Pons (tissue), 1 donor: ENCODE results near the gene CDKAL1.
A peak's percentile ranks its signal among the peaks of the same experiment; 100 is the strongest.

Experiments
- DNase-seq: peaks from one replicate; pipeline ENCODE4 v3.0.0-alpha.2; 2016; ENCODE audit warnings: low spot score

Gene CDKAL1

GRCh38 chr6:20838113-20838512 lies 303.9 kb downstream of the CDKAL1 start:
- DNase-seq: no peak

- DNase-seq: no peak
Observed at GRCh38 chr6:20839630-20840029, 305.4 kb downstream of the CDKAL1 start.

GRCh38 chr6:20840675-20841074 lies 306.4 kb downstream of the CDKAL1 start:
- no peak for DNase-seq

- DNase-seq: peak; percentile 91
Observed at GRCh38 chr6:20841806-20842205, 307.5 kb downstream of the CDKAL1 start.

- no peak for DNase-seq
Observed at GRCh38 chr6:20845592-20845991, 311.3 kb downstream of the CDKAL1 start.

- no peak for DNase-seq
Observed at GRCh38 chr6:20846602-20847028, 312.4 kb downstream of the CDKAL1 start.

GRCh38 chr6:20847904-20848303 lies 313.6 kb downstream of the CDKAL1 start:
- DNase-seq: no peak

GRCh38 chr6:20850686-20851416 lies 316.6 kb downstream of the CDKAL1 start:
- no peak for DNase-seq

- DNase-seq: no peak
Observed at GRCh38 chr6:20851795-20852194, 317.5 kb downstream of the CDKAL1 start.

- no peak for DNase-seq
Observed at GRCh38 chr6:20853828-20854227, 319.6 kb downstream of the CDKAL1 start.

- DNase-seq: no peak
Observed at GRCh38 chr6:20856681-20857288, 322.5 kb downstream of the CDKAL1 start.

- DNase-seq: no peak
Observed at GRCh38 chr6:20861481-20861880, 327.2 kb downstream of the CDKAL1 start.

- DNase-seq: no peak
Observed at GRCh38 chr6:20866036-20866435, 331.8 kb downstream of the CDKAL1 start.

- no peak for DNase-seq
Observed at GRCh38 chr6:20866935-20867703, 332.9 kb downstream of the CDKAL1 start.

- peak; percentile 9 for DNase-seq
Observed at GRCh38 chr6:20868397-20869096, 334.3 kb downstream of the CDKAL1 start.

- DNase-seq: no peak
Observed at GRCh38 chr6:20870021-20870420, 335.8 kb downstream of the CDKAL1 start.

- DNase-seq: no peak
Observed at GRCh38 chr6:20870493-20870892, 336.2 kb downstream of the CDKAL1 start.

GRCh38 chr6:20873425-20874190 lies 339.4 kb downstream of the CDKAL1 start:
- DNase-seq: no peak

- no peak for DNase-seq
Observed at GRCh38 chr6:20875369-20875963, 341.2 kb downstream of the CDKAL1 start.

- DNase-seq: no peak
Observed at GRCh38 chr6:20876036-20876435, 341.8 kb downstream of the CDKAL1 start.

GRCh38 chr6:20876561-20876960 lies 342.3 kb downstream of the CDKAL1 start:
- DNase-seq: no peak
